ENCODE data around the gene CFAP221.

DNA sequence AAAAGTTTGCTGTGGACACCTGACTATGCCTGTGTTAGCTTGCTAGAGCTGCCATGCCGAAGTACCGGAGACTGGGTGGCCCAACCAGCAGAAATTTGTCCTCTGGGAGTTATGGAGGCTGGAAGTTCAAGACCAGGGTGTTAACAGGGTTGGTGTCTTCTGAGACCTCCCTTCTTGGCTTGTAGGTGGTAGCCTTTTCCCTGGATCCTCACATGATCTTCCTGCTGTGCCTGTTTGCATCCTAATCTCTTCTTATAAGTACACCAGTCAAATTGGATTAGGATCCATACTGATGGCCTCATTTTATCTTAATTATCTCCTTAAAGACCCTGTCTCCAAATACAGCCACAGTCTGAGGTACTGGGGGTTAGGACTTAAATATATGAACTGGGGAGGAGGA is 135.6 kb downstream of the CFAP221 start:
- no peak for TF ChIP-seq POLR2A (IDR thresholded peaks at IDR 0.05)
- TF ChIP-seq POLR2AphosphoS5 (IDR thresholded peaks at IDR 0.05): no peak
- TF ChIP-seq, protein P1, sequence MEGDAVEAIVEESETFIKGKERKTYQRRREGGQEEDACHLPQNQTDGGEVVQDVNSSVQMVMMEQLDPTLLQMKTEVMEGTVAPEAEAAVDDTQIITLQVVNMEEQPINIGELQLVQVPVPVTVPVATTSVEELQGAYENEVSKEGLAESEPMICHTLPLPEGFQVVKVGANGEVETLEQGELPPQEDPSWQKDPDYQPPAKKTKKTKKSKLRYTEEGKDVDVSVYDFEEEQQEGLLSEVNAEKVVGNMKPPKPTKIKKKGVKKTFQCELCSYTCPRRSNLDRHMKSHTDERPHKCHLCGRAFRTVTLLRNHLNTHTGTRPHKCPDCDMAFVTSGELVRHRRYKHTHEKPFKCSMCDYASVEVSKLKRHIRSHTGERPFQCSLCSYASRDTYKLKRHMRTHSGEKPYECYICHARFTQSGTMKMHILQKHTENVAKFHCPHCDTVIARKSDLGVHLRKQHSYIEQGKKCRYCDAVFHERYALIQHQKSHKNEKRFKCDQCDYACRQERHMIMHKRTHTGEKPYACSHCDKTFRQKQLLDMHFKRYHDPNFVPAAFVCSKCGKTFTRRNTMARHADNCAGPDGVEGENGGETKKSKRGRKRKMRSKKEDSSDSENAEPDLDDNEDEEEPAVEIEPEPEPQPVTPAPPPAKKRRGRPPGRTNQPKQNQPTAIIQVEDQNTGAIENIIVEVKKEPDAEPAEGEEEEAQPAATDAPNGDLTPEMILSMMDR (IDR thresholded peaks at IDR 0.05): no peak
